ENCODE data around the gene FBXL7.

FBXL7 gene

GRCh38 chr5:15547261-15547839, 47.4 kb downstream of the FBXL7 start:
- DNase-seq (ENCODE audit: low read depth) = no peak
- H3K4me3 ChIP-seq (ENCODE audit: low read depth, low read length) = no peak overlapping the region
- TF ChIP-seq, protein P1, sequence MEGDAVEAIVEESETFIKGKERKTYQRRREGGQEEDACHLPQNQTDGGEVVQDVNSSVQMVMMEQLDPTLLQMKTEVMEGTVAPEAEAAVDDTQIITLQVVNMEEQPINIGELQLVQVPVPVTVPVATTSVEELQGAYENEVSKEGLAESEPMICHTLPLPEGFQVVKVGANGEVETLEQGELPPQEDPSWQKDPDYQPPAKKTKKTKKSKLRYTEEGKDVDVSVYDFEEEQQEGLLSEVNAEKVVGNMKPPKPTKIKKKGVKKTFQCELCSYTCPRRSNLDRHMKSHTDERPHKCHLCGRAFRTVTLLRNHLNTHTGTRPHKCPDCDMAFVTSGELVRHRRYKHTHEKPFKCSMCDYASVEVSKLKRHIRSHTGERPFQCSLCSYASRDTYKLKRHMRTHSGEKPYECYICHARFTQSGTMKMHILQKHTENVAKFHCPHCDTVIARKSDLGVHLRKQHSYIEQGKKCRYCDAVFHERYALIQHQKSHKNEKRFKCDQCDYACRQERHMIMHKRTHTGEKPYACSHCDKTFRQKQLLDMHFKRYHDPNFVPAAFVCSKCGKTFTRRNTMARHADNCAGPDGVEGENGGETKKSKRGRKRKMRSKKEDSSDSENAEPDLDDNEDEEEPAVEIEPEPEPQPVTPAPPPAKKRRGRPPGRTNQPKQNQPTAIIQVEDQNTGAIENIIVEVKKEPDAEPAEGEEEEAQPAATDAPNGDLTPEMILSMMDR (conservative IDR thresholded peaks at IDR 0.05; ENCODE audit: low read depth, low read length) = no peak

DNA sequence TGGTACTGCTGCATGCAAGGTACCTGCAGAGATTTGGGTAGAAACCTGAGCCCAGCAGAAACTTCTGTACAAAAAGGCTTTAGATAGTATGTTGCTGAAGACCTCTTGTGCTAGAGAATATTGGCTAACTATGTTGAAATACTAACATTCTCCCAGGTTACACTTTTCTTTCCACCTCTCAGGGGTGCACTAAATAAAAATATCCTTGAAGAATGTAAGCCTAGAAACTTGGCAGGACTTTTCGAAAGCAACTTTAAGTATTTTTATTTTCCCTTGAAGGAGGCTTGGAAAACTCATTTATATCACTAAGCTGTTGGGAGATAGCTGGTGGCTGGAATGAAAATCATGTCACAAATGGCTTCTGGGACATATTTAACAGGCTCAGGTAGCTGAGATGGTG, 50.0 kb downstream of the FBXL7 start:
- DNase-seq (ENCODE audit: low read depth) = no peak
- TF ChIP-seq, protein P1 (conservative IDR thresholded peaks at IDR 0.05; ENCODE audit: low read depth, low read length) = no peak
- no peak overlapping the region for H3K4me3 ChIP-seq (ENCODE audit: low read depth, low read length)

DNA sequence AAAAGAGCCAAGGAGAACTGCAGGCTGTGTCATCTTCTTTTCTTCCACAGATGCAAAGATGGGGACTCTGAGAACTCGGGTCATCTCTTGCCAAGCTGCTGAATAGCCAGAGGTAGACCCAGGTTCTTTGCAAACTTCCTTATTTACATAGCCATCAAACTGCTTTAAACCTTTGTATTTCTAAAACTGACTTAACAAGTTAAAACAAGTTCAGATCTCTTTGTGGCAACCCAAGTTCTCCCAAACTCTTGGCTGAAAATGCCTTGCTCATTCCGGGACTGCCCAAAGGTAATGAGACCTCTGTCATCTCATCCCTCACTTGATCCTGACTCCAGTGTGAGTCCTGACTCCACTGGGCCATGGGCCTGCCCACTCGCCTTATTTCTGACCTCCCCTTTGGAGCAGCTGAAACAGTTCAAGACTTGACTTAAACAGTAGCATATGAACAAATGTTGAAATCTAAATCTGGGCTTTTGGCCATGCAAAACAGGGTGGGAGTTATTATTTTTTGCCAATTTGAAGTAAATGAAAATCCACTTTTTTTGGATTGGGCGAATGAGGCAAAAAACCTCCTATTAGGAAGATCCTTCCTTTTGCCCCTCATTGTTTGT, 50.6 kb downstream of the FBXL7 start:
- peak; percentile 70 for DNase-seq (ENCODE audit: low read depth)
- H3K4me3 ChIP-seq (ENCODE audit: low read depth, low read length) = no peak overlapping the region
- TF ChIP-seq, protein P1 (conservative IDR thresholded peaks at IDR 0.05; ENCODE audit: low read depth, low read length) = no peak

GRCh38 chr5:15551113-15551504, 51.1 kb downstream of the FBXL7 start:
- TF ChIP-seq, protein P1 (conservative IDR thresholded peaks at IDR 0.05; ENCODE audit: low read depth, low read length) = no peak
- no peak for DNase-seq (ENCODE audit: low read depth)
- H3K4me3 ChIP-seq (ENCODE audit: low read depth, low read length) = no peak overlapping the region

DNA sequence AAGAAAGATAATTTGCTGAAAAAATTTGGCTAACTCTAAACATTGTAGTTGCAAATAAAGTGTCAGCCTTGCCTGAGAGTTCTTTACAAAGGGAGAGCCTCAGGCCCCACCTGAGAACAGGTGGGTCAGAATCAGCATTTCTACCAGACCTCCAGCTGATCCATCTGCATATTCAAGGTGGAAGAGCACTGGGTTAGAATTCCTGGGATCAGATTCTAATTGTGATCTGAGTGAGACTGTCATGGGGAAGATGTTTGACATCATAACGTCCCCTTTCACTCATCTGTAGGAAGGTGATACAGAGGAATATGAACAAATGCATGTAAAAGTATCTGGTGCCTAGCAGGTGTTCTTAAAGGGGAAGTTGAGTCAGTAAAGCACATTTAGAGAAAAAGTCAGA, 54.6 kb downstream of the FBXL7 start:
- H3K4me3 ChIP-seq (ENCODE audit: low read depth, low read length) = no peak overlapping the region
- no peak for DNase-seq (ENCODE audit: low read depth)
- TF ChIP-seq, protein P1 (conservative IDR thresholded peaks at IDR 0.05; ENCODE audit: low read depth, low read length) = no peak

DNA sequence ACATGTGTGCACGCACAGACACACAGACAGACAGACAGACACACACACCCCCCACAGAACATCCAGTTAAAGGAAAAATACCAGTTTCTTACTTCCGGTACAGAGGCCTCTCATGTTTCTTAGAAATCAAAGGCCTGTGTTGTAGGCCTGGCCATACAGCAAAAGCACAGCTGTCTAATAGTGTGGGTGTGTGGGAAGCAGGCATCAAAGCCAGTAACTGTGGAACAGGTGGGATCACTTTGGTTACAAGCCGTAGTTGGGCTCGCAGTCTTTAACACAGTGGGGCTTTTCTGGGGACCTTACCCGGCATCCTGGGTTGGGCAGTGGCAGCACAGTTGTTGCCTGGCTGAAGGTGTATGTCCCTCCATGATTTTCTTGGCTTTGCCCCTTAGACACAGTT, 55.2 kb downstream of the FBXL7 start:
- DNase-seq (ENCODE audit: low read depth) = no peak
- no peak overlapping the region for H3K4me3 ChIP-seq (ENCODE audit: low read depth, low read length)
- TF ChIP-seq, protein P1 (conservative IDR thresholded peaks at IDR 0.05; ENCODE audit: low read depth, low read length) = no peak

DNA sequence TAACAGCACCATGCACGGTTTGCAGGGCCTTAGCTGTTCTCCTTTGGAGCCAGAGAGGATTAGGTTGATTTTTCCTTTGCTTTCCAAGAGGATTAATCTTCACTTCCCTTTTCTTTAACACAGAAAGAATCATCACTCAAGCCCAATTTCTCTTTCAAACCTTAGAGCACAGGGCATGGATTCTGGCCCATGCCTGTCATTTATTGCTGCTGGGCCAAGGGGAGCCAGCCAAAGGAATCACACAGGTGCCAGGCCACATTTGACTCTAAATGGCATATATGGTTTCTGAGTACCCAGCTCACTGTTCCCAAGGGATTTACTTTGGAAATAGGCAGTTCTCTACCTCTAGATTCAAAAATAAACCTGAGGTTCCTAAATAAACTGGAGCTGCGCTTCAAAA, 58.3 kb downstream of the FBXL7 start:
- TF ChIP-seq, protein P1 (conservative IDR thresholded peaks at IDR 0.05; ENCODE audit: low read depth, low read length) = no peak
- DNase-seq (ENCODE audit: low read depth) = no peak
- H3K4me3 ChIP-seq (ENCODE audit: low read depth, low read length) = no peak overlapping the region
